Gastrocnemius medialis (tissue), 4 donors: Measurements from ENCODE around the gene RAD21L1. TPM values are rescaled to one million over a fixed set of nuclear protein-coding genes. Genes with fewer than 3 reads are reported as not detected.

Source experiments
- ATAC-seq, 2 donors: fragments of 150-250 bp; one replicate each; pipeline ENCODE4 v1.9.1; 2016
- DNase-seq, 2 donors: peaks; one replicate each; pipeline ENCODE4 v3.0.0-alpha.2; 2019
- H3K27ac ChIP-seq, 4 donors: fragments of 200-600 bp; sonication (generic); 1 replicate in 1 of 4; 2 replicates in 3 of 4; pipeline ENCODE4 v1.5.1; 2016 to 2018; ENCODE audit warnings: mild to moderate bottlenecking in 2 of 4, moderate library complexity in 1 of 4
- H3K27me3 ChIP-seq, 3 donors: fragments of 200-600 bp; sonication (generic) in 2 of 3; 1 replicate in 1 of 3; 2 replicates in 2 of 3; pipeline versions ENCODE4 v1.5.1 to v1.6.0; 2016 to 2019; ENCODE audit warnings: mild to moderate bottlenecking in 1 of 3, moderate library complexity in 1 of 3
- H3K36me3 ChIP-seq, 2 donors: fragments of 200-600 bp; sonication (generic) in 1 of 2; one replicate each; pipeline ENCODE4 v1.5.1; 2017 to 2018
- H3K4me1 ChIP-seq, 2 donors: fragments of 200-600 bp; sonication (generic) in 1 of 2; one replicate each; pipeline ENCODE4 v1.5.1; 2016 to 2017; ENCODE audit warnings: mild to moderate bottlenecking in 2 of 2
- H3K4me3 ChIP-seq, 4 donors: fragments of 200-600 bp; sonication (generic) in 3 of 4; 1 replicate in 1 of 4; 2 replicates in 3 of 4; pipeline ENCODE4 v1.5.1; 2016 to 2019; ENCODE audit warnings: mild to moderate bottlenecking in 2 of 4
- H3K9me3 ChIP-seq, 3 donors: fragments of 200-600 bp; sonication (generic) in 2 of 3; 1 replicate in 1 of 3; 2 replicates in 2 of 3; pipeline ENCODE4 v1.5.1; 2016 to 2019
- CTCF ChIP-seq, 5 experiments: fragments of 450-650 bp in 3 of 5; fragments of 200-600 bp in 2 of 5; sonication (generic) in 2 of 5; IDR thresholded peaks in 4 of 5; conservative IDR thresholded peaks in 1 of 5; 1 replicate in 4 of 5; 2 replicates in 1 of 5; pipeline ENCODE4 v1.5.1; 2016 to 2019; ENCODE audit warnings: antibody characterized with exemption in 5 of 5, mild to moderate bottlenecking in 3 of 5, moderate library complexity in 3 of 5
- POLR2A ChIP-seq, 2 donors: fragments of 450-650 bp; IDR thresholded peaks; one replicate each; pipeline ENCODE4 v1.6.1; 2017; ENCODE audit warnings: antibody characterized with exemption in 2 of 2, mild to moderate bottlenecking in 2 of 2, moderate library complexity in 2 of 2
- in situ Hi-C, 4 donors: fragments of 200-750 bp; cut with MboI; loops; one replicate each; pipeline versions ENCODE4 v1.15.0 to v1.8.0; 2017; ENCODE audit warnings: low sequenced_read_pairs in 4 of 4
- intact Hi-C: fragments of 100-400 bp; cut with DNase I; formaldehyde crosslinking; loops from one replicate; pipeline ENCODE4 v1.15.1; 2023; ENCODE audit warnings: low total_unique reads
- total RNA-seq, 4 donors: library from RNA; depleted of rRNA; stranded (reverse); fragments of >200 nt; gene quantifications; one replicate each; pipeline versions ENCODE4 v1.1.0 to v1.2.3, GENCODE V29; 2016

The RAD21L1 gene
- total RNA-seq, 4 donors from 2014 or later: 0.18 TPM; not detected in 3

GRCh38 chr20:1295276-1295930 lies 69.6 kb downstream of the RAD21L1 start:
- Histone ChIP-seq H3K4me3 (no peak overlapping the region), H3K36me3 (no peaks in the 10 kb centered on the region), H3K9me3 (no peaks in the 10 kb centered on the region), H3K27ac (no peak overlapping the region), H3K27me3 (no peaks in the 10 kb centered on the region), H3K4me1 (peaks cover 13 to 21% of the 10 kb centered on the region in 2 donors)
- DNase-seq (no peak), ATAC-seq (no peak)
- in situ Hi-C loops: no loop called here
- intact Hi-C loops: no loop called here
- no peak for TF ChIP-seq CTCF (IDR thresholded peaks at IDR 0.05 in 4 of 5, conservative IDR thresholded peaks at IDR 0.05 in 1 of 5)
- no peak for TF ChIP-seq POLR2A (IDR thresholded peaks at IDR 0.05)

GRCh38 chr20:1296117-1296610 lies 70.3 kb downstream of the RAD21L1 start:
- intact Hi-C loops: no loop called here
- in situ Hi-C loops: no loop called here
- H3K36me3 ChIP-seq: no peaks in the 10 kb centered on the region

GRCh38 chr20:1296922-1297321 lies 71.1 kb downstream of the RAD21L1 start:
- no peak for TF ChIP-seq POLR2A (IDR thresholded peaks at IDR 0.05)
- no peak for TF ChIP-seq CTCF (IDR thresholded peaks at IDR 0.05 in 4 of 5, conservative IDR thresholded peaks at IDR 0.05 in 1 of 5)
- Histone ChIP-seq H3K4me1 (peaks cover 0 to 8% of the 10 kb centered on the region in 2 donors), H3K27me3 (no peaks in the 10 kb centered on the region), H3K36me3 (no peaks in the 10 kb centered on the region), H3K4me3 (no peak overlapping the region), H3K9me3 (no peaks in the 10 kb centered on the region), H3K27ac (no peak overlapping the region)
- intact Hi-C loops (no loop called here), in situ Hi-C loops (no loop called here)
- no peak for ATAC-seq
- no peak for DNase-seq

More at GRCh38 chr20:1296117-1296610, 70.3 kb downstream of the RAD21L1 start:
- Histone ChIP-seq H3K4me3 (no peak overlapping the region), H3K27ac (no peak overlapping the region), H3K27me3 (no peaks in the 10 kb centered on the region), H3K9me3 (no peaks in the 10 kb centered on the region), H3K4me1 (peaks cover 6 to 13% of the 10 kb centered on the region in 2 donors)
- no peak for DNase-seq
- TF ChIP-seq CTCF (IDR thresholded peaks at IDR 0.05 in 4 of 5, conservative IDR thresholded peaks at IDR 0.05 in 1 of 5) (no peak), POLR2A (IDR thresholded peaks at IDR 0.05) (no peak)
- ATAC-seq: no peak

- no peak overlapping the region for H3K27ac ChIP-seq
- no peak for TF ChIP-seq CTCF (IDR thresholded peaks at IDR 0.05 in 4 of 5, conservative IDR thresholded peaks at IDR 0.05 in 1 of 5)
- TF ChIP-seq POLR2A (IDR thresholded peaks at IDR 0.05): no peak
- H3K4me3 ChIP-seq: no peak overlapping the region
- no peaks in the 10 kb centered on the region for H3K27me3 ChIP-seq
- intact Hi-C loops (no loop called here), in situ Hi-C loops (no loop called here)
- ATAC-seq (no peak), DNase-seq (no peak)
- peaks cover 0 to 2% of the 10 kb centered on the region in 2 donors for H3K4me1 ChIP-seq
- H3K9me3 ChIP-seq: no peaks in the 10 kb centered on the region
- H3K36me3 ChIP-seq: no peaks in the 10 kb centered on the region
Observed at GRCh38 chr20:1297486-1297885, 71.6 kb downstream of the RAD21L1 start.
